HG03025 (cell line): ENCODE data around the gene PRKCA.
"Not testable (repeated sequence)": the region's sequence is repeated elsewhere in the genome, so short reads cannot be mapped to it uniquely, and the experiment has no call there.

Experiments
- ATAC-seq: cut with Tn5 transposase; IDR thresholded peaks from one replicate; pipeline ENCODE4 v1.9.1; 2021; ENCODE audit warnings: mild to moderate bottlenecking, moderate library complexity; ENCODE audit not compliant: unreplicated experiment, low FRiP score

PRKCA gene

DNA sequence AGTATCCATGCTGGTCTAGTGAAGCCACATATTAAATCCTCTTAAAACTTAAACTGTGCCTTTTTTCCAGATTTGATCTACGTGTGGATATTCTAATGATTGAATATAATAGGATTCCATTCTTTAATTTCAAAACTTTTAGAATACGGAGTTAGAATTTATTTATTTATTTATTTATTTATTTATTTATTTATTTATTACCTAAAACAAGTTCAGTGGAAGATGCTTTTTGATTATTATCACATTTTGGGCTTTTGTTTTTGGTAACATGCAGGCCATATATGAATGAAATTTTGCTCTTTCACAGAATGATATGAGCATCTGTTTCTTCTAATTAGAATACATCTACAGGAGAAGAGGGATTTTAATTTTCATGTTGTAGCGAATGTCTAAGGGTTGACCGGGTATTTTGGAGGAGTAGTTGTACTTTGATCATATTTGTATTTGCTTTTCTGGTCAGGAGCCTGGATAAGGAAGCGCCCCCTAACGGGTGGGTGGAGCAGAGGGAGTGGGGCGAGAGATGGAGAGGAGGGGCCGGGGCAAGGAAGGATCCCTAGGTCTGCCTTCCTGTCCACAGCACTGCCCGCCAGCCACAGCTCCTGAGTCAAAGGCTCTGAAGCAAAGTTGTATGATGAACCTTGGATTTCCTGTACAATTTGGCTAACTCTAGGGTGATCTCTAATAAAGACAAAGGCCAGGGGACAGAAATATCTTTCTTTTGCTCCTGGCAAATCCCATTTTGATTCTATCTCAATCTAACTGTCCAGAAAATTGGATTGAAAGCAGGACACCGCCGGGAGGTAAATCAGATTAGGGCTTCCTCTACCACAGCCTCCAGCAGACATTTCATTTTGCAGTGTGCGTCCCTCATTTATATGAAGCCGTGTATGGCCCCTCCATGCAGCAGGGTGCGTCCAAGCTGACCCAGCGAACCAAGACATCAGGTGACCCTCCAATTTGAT is 149.1 kb downstream of the PRKCA start:
- ATAC-seq, result no peak

DNA sequence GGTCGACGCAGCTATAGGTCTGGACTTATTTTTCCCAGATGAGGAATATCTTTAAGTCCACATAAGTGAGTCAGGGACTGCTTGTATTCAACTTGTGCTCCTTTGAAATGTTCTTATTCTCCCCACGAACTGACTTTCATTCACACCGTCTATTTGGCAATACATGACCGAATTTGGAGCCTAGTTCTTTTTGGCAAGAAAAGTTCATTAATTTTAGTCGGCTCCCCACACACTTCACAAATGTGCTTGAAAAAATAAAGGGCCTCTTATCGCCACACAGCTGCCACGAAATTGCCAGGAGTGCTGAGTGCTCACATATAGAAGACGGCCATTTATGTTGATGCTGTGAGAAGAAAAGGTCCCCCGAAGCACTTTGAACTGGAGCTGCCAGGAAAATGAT is 152.6 kb downstream of the PRKCA start:
- no peak for ATAC-seq

DNA sequence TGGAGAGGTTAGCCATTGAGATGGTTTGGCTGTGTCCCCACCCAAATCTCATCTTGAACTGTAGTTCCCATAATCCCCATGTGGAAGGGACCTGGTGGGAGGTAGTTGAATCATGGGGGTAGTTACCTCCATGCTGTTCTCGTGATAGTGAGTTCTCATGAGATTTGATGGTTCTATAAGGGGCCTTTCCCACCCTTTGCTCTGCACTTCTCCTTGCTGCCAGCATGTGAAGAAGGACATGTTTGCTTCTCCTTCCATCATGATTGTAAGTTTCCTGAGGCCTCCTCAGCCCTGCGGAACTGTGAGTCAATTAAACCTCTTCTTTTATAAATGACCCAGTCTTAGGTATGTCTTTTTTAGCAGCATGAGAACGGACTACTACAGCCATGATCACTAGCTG is 155.1 kb downstream of the PRKCA start:
- not testable (repeated sequence) for ATAC-seq

DNA sequence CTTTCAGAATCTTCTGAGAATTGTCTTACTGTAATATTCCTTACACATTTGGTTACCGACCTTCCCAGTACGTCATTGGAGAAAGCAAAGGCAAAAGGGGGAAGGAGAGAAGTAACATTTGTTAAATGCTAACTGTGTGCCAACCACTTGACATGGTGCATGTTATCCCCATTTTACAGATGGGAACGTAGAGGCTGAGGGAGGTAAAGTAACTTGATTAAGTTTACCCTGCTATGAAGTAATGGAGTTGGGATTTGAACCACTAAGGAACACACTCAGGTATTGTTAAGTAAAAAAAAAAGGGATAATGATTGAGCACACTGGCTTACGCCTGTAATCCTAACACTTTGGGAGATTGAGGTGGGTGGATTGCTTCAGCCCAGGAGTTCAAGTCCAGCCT is 156.4 kb downstream of the PRKCA start:
- ATAC-seq, result no peak

DNA sequence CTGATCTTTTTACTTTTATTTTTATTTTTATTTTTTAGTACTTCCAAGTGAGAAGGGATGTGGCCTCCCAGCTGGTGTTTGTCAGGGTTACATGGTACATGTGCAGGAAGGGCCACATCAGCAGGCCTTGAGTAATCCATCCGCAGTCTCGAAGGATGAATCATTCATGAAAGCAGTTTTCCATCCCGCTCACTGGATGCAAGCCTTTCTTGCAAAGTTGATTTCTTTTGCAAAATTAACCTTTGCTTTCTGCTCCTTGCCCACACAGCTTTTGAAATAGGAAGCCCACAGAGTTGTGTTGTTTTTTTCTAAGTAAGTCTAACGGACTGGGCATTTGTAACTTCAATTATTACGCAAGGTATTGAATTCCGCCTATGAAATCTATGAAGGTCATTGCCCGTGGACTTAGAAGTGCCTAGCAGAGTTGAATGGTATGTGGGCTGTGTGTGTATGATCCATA is 157.4 kb downstream of the PRKCA start:
- ATAC-seq, result no peak

DNA sequence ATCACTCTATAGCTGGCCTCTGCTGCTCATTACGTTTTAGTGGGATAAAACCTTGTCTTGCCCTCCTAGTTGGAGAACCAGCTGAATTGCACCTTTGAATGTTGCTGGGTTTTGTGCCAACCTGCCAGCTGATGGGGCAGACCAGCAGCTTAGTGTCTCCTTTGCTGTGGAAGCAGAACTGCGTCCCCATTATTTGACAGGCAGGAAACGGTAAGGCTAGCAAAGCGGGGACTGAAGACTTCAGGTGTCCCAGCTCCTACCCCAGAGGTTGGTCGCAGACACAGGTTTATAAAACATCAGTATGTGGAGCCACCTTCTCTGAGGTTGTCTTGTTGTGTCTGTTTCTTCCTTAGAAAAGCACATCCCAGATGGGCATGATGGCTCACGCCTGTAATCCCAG is 158.1 kb downstream of the PRKCA start:
- no peak for ATAC-seq

DNA sequence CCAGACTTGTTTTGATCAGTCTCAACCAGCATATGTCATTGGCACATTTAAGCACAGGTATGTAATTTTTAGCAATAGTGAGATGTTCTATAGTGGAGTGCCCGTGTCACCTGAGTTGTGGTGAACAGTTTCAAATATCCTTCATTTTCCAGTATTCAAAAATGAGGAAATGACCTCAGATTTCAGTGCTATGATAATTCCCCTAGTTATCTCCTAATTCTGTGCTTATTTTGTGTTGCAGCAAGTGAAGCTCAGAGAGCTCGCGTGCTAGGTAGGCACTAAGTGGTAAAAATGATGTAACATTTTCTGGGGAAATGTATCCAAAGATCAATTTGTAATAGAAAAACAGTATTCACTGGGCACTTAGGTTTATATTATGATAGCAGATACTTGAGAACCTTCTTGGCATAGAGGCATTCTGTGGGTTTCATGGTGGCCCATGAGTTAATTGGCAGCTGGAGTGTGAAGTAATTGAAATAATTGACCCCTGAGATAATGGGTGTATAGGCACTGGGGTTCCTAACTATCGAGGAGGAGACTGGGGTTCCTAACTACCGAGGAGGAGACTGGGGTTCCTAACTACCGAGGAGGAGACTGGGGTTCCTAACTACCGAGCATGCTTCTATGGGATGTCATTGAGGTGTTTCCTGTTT is 159.1 kb downstream of the PRKCA start:
- no peak for ATAC-seq

DNA sequence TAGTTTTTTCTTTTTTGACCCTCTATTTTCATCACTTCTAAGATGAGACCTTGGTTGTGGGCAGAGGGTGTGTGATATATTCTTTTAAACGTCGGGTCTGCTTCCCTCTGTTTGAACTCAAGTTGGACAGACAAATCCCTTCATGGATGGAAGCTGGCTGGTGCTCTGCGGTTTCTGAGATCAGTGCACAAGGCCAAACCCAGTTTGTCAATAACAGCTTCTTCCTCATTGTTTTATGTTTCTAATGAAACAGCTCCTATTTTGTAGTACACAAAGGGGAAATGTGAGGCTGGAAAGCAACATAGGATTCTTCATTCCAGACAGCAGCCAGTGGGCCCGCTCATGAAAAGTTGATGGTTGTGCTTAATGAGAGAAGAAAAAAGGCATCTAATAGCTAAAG is 159.6 kb downstream of the PRKCA start:
- no peak for ATAC-seq

DNA sequence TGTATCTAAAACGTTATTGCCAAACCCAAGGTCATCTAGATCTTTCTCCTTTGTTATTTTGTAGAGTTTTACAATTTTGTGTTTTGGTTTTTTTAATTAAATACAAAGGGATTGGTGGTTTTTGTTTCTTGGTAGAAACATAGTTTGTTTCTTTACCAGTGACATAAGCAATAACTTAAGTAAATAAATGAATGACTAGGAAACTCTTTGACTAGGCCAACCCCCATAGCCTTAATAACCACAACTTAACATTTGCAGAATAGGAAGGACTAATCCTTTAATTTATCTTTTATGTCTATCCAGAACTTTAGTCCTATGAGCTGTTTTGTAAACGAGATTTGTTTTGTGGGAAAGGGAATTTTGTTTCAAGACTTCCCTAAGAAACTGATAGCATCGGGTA is 162.5 kb downstream of the PRKCA start:
- no peak for ATAC-seq

DNA sequence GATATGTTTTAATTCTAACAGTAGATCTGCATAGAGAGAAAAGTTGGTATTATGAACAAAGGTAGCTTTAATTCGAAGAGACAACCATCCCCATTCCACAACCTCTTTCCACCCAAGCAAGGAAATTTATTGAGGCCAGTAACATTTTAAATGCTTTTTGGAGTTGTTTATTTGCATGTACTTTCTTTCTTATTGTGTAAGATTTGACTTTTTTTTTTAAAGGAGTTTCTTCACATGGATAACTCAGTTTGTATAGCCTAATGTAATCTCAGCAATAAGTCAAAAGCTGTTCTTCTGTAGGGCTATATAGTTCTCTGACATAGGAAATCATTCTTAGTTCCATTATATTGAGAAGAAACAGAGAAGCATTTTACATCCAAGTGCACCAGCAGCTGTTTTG is 163.3 kb downstream of the PRKCA start:
- no peak for ATAC-seq

DNA sequence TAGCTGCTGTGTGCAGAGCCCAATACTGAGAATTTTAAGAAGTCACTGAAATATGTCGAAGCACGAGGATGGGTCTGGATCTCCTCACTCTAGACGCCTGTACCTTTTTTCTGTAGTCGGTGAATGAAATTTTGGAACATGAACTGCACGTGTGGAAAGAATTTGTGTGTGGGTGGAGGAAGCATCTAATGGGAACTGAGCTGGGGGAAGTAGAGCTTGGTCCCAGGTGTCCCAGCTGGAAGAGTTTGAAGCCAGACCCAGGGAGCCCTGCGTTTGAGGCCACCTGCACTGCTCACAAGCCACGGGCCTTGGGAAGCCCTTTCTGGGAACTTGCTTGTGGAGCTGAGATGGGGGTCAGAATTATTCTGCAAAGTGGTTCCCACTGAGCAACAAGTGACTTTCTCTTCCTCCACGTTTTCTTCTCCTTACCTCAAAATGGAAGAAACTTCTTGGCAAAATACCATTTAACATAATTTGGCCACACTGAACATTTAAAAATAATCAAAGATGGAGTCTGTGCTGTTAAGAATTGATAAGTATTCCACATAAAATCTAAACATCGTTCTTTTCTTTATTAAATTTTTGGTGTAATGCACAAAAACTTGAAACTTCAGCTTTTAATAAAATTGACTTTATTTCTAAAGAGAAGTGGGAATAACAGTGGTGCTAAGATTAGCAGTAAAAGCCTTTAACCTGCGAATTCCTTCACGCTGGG is 163.8 kb downstream of the PRKCA start:
- ATAC-seq, result no peak

DNA sequence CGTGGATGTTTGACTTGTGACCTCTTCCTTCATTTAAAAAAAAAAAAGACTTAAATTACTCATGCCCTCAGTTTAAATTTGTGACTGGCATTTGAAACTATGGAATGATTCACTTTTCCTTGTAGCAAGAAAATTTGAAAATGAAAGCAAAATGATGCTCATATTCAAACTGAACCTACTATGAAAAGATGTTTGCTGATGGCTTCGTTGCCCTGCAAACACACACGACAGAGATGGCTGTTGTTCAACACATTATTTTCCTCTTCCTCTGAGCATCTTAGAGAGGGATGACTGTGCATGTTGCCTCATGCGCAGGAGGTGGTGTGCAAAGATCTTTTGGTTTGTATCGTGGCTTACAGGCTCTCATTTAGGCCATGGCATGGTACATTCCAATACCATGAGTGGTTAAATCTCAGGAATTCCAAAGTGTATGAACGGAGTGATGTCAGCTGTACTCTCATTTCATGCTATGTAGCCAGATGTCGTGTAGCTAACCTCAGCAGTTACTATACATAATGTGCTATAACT is 164.5 kb downstream of the PRKCA start:
- no peak for ATAC-seq

DNA sequence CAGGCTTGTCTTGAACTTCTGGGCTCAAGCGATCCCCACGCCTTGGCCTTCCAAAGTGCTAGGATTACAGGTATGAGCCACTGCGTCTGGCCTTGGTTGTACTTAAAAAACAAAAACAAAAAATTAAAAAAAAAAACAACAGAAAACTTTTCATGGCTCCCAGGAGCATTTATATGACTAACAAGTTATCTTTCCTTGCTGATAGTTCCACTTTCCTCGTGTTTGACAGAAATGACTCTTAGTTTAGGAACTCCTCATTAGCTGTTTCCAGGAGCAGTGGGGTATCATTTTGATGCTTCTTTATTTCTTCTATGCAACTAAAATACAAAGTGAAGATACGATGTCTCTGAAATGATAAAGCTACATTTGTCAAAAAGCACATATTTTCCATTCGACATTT is 165.4 kb downstream of the PRKCA start:
- ATAC-seq, result no peak

DNA sequence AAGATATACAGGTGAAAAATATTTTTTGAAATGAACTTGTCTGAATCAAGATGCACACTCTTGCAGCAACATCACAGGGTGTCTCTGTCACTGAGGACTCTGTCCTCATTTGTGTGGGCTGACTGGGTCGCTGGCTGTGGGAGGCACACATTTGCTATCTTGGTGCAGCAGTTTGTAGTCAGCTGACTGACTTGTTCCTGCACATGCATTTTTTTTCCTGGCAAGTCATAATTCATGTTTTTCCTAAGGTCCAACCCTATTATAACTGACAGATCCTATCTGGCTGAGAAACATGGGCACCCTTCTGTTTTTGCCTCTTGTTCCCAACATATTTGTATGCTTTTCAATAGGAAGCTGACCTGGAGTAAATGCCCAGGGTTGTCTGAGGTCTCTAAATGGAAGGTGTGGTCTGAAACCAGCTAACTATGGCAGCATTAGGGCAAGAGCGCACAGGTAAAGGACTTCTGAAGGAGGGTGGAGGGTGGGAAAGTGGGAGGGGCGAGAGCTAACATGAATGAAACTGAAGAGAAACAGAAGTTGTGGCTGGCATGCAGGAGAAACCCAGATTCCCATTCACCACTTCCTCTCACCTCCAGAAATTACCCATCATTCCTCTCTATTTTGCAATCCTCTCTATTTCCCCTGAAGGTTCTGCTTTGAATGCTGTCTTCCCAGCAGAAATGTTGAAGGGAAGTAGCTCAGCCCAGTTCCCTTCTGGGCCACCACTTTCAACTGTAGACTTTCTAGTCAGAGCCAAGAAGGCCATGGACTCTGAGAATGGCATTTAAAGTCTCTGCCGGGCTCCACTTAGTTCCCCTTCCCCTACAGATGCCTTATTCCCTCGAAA is 166.1 kb downstream of the PRKCA start:
- no peak for ATAC-seq

DNA sequence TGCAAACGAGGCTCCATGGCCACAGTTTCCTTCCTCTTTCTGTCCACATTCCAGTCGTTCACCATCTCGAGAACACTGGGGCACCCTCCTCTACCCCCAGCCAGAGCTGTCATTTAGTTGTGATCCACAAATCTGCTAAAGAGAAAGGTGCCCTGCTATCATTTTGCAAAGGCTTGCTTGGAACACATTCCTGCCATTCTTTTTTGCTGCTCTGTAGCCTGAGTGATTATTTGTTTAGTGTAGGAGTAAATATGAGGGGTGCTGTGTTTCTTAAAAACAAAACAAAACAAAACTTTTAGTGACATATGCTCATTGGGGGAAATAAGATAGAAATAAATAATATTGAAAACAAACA is 166.7 kb downstream of the PRKCA start:
- ATAC-seq, result no peak

DNA sequence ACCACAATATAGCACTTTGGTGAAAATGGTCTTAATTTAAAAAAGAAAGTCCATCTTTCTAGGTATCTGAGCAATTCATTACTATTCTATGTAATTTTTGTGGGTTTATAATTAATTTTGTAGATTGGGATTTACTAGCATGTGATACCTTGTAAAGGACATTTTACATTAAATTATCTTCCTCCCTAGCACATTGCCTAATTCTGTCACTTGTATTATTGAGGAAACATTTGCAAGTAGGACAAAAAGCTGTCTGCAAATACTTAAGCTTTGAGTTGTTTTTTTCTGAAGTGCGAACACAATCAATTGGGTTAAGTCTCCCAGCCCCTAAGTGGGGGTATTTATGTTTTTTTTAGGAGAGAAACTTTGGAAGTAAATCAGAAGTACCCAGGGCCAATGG is 167.0 kb downstream of the PRKCA start:
- ATAC-seq, result no peak

DNA sequence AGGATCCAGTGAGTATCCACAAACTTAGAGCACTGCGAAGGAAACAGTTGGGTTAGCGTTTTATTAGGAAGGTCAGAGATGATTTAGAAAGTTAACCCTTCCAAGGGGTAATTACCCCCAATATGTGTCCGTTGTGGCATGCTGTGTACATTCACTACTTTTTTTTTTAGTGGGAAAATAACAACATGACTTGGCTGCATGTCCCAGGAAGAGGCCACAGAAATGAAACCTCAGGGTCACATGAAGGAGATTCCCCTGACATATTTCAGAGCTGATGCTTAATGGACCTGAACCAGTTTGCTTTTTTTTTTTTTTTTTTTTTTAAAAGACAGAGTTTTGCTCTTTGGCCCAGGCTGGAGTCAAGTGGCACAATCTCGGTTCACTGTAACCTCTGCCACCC is 167.5 kb downstream of the PRKCA start:
- ATAC-seq, result no peak

DNA sequence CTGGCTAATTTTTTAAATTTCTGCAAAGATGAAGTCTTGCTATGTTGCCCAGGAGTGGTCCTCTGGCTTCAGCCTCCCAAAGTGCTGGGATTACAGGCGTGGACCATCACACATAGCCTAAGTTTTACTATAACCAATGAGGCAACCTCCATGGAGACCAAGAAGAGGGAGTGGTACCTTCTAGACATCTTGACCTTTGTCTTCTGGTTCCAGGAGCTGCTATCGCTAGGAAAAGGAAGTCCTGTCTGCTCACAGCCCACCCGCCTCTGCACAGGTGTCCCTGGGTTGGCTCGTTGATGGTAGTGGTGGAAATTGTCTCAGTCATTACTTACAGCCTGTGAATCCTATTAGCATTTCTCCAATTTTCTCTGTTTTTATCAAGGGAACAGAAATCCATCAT is 169.7 kb downstream of the PRKCA start:
- ATAC-seq, result no peak

DNA sequence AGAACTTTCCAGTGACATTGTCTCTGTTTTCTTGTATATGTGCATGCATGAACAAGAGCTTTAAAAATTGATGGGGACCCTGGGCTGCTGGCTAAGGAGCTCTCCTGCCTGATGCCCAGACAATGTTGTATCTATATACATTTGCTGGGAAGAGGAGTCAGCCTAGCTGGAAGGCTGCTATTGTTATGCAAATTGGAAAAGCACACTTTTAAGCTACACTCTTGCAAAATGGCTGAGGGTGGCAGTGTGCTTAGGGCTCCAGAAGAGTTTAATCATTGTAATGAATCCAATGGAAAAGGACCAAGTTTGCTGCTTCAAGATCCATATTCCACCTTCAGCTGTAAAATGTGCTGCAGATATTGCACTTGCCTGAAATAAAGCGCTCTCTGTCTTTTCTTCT is 171.8 kb downstream of the PRKCA start:
- ATAC-seq, result no peak

DNA sequence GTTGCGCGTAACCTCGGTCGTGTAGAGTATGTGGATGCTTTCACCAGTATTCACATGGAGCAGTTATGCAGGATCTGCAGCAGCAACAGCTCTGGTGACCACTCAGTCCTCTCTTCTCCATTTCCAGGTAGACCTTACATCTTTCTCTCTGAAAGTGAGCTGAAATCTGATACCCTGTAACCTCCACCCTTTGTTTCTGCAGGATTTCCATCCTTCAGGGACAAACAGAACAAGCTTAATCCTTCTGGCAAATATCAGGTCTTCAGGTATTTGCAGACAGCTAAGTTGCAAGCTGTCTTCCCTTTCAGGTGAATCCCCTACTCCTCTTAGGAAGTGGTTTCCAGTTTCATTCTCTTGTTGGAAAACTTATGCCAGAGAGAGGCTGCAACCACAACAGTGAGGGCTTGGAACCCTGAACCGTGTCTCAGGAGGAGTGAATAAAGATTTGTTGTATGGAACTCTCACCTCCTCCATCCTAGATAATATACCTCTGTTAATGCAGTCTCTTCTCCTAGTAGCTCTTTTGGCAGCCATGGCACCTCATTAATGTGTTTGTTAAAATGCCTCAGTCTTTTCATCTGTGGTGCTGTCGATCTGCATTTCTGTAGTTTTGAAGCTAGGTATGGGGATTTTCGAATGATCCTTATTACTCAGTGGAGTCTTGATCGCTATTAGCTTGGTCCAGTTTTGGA is 172.5 kb downstream of the PRKCA start:
- ATAC-seq, result no peak
